ENCODE data around the gene TTC23.

The TTC23 gene

GRCh38 chr15:99187936-99188335, 61.4 kb downstream of the TTC23 start:
- no peak for DNase-seq

GRCh38 chr15:99185414-99186130, 63.8 kb downstream of the TTC23 start:
- no peak for DNase-seq

- DNase-seq, result no peak
Observed at GRCh38 chr15:99182791-99183190, 66.6 kb downstream of the TTC23 start.

- no peak for DNase-seq
Observed at GRCh38 chr15:99181545-99181971, 67.8 kb downstream of the TTC23 start.

- DNase-seq, result no peak
Observed at GRCh38 chr15:99180964-99181306, 68.4 kb downstream of the TTC23 start.

- no peak for DNase-seq
Observed at GRCh38 chr15:99180086-99180963, 69.1 kb downstream of the TTC23 start.

GRCh38 chr15:99177679-99178078, 71.7 kb downstream of the TTC23 start:
- no peak for DNase-seq

- no peak for DNase-seq
Observed at GRCh38 chr15:99176757-99177156, 72.6 kb downstream of the TTC23 start.

- no peak for DNase-seq
Observed at GRCh38 chr15:99174567-99175395, 74.6 kb downstream of the TTC23 start.

GRCh38 chr15:99172989-99173388, 76.4 kb downstream of the TTC23 start:
- DNase-seq, result no peak

- no peak for DNase-seq
Observed at GRCh38 chr15:99172171-99172570, 77.2 kb downstream of the TTC23 start.

GRCh38 chr15:99170476-99171065, 78.8 kb downstream of the TTC23 start:
- DNase-seq, result no peak

GRCh38 chr15:99169769-99170311, 79.5 kb downstream of the TTC23 start:
- no peak for DNase-seq

GRCh38 chr15:99168601-99169580, 80.5 kb downstream of the TTC23 start:
- no peak for DNase-seq

GRCh38 chr15:99167640-99168039, 81.7 kb downstream of the TTC23 start:
- DNase-seq, result no peak

GRCh38 chr15:99167201-99167600, 82.2 kb downstream of the TTC23 start:
- no peak for DNase-seq

- DNase-seq, result no peak
Observed at GRCh38 chr15:99165956-99166689, 83.3 kb downstream of the TTC23 start.

GRCh38 chr15:99165020-99165790, 84.2 kb downstream of the TTC23 start:
- no peak for DNase-seq

GRCh38 chr15:99164119-99164518, 85.3 kb downstream of the TTC23 start:
- DNase-seq, result no peak
